ENCODE measurements around the gene ARPC1B.
"Not testable (repeated sequence)": the region's sequence is repeated elsewhere in the genome, so short reads cannot be mapped to it uniquely, and the experiment has no call there.

The ARPC1B gene

GRCh38 chr7:99350641-99351040 lies 23.9 kb upstream of the ARPC1B start:
- not testable (repeated sequence) for H3K4me1 ChIP-seq (ENCODE audit: control insufficient read depth in 2 of 2, insufficient read depth in 2 of 2, low read length in 2 of 2); H3K27me3 ChIP-seq (ENCODE audit: control insufficient read depth in 2 of 2, insufficient read depth in 2 of 2, low read length in 2 of 2); H3K27ac ChIP-seq (ENCODE audit: low read depth in 2 of 2, low read length in 2 of 2); H3K4me3 ChIP-seq (ENCODE audit: low read length in 2 of 2); H3K9me3 ChIP-seq (ENCODE audit: control insufficient read depth in 2 of 2, low read length in 2 of 2); H3K9ac ChIP-seq (ENCODE audit: low read depth in 1 of 2, low read length in 2 of 2)
- H3K36me3 ChIP-seq (ENCODE audit: control insufficient read depth in 2 of 2, insufficient read depth in 2 of 2, low read length in 2 of 2) = peaks cover 29 to 52% of the 10 kb centered on the region in 2 donors

GRCh38 chr7:99352247-99352646 lies 22.3 kb upstream of the ARPC1B start:
- Histone ChIP-seq H3K27me3 (ENCODE audit: control insufficient read depth in 2 of 2, insufficient read depth in 2 of 2, low read length in 2 of 2) (no peaks in the 10 kb centered on the region), H3K9me3 (ENCODE audit: control insufficient read depth in 2 of 2, low read length in 2 of 2) (no peaks in the 10 kb centered on the region), H3K36me3 (ENCODE audit: control insufficient read depth in 2 of 2, insufficient read depth in 2 of 2, low read length in 2 of 2) (peaks cover 37 to 51% of the 10 kb centered on the region in 2 donors), H3K4me3 (ENCODE audit: low read length in 2 of 2) (no peak overlapping the region), H3K9ac (ENCODE audit: low read depth in 1 of 2, low read length in 2 of 2) (no peak overlapping the region), H3K27ac (ENCODE audit: low read depth in 2 of 2, low read length in 2 of 2) (no peak overlapping the region), H3K4me1 (ENCODE audit: control insufficient read depth in 2 of 2, insufficient read depth in 2 of 2, low read length in 2 of 2) (no peaks in the 10 kb centered on the region)

- H3K4me1 ChIP-seq (ENCODE audit: control insufficient read depth in 2 of 2, insufficient read depth in 2 of 2, low read length in 2 of 2) = no peaks in the 10 kb centered on the region
- no peak overlapping the region for H3K27ac ChIP-seq (ENCODE audit: low read depth in 2 of 2, low read length in 2 of 2)
- H3K36me3 ChIP-seq (ENCODE audit: control insufficient read depth in 2 of 2, insufficient read depth in 2 of 2, low read length in 2 of 2) = peaks cover 48 to 56% of the 10 kb centered on the region in 2 donors
- no peak overlapping the region for H3K9ac ChIP-seq (ENCODE audit: low read depth in 1 of 2, low read length in 2 of 2)
- no peaks in the 10 kb centered on the region for H3K9me3 ChIP-seq (ENCODE audit: control insufficient read depth in 2 of 2, low read length in 2 of 2)
- H3K4me3 ChIP-seq (ENCODE audit: low read length in 2 of 2) = no peak overlapping the region
- H3K27me3 ChIP-seq (ENCODE audit: control insufficient read depth in 2 of 2, insufficient read depth in 2 of 2, low read length in 2 of 2) = no peaks in the 10 kb centered on the region
These were observed 19.4 kb upstream of the ARPC1B start for GRCh38 chr7:99355098-99355497.

- no peak overlapping the region for H3K27ac ChIP-seq (ENCODE audit: low read depth in 2 of 2, low read length in 2 of 2)
- H3K9ac ChIP-seq (ENCODE audit: low read depth in 1 of 2, low read length in 2 of 2) = no peak overlapping the region
- no peaks in the 10 kb centered on the region for H3K9me3 ChIP-seq (ENCODE audit: control insufficient read depth in 2 of 2, low read length in 2 of 2)
- H3K4me3 ChIP-seq (ENCODE audit: low read length in 2 of 2) = no peak overlapping the region
- H3K27me3 ChIP-seq (ENCODE audit: control insufficient read depth in 2 of 2, insufficient read depth in 2 of 2, low read length in 2 of 2) = no peaks in the 10 kb centered on the region
- H3K4me1 ChIP-seq (ENCODE audit: control insufficient read depth in 2 of 2, insufficient read depth in 2 of 2, low read length in 2 of 2) = no peaks in the 10 kb centered on the region
- peaks cover 44 to 54% of the 10 kb centered on the region in 2 donors for H3K36me3 ChIP-seq (ENCODE audit: control insufficient read depth in 2 of 2, insufficient read depth in 2 of 2, low read length in 2 of 2)
These were observed 16.6 kb upstream of the ARPC1B start for GRCh38 chr7:99357701-99358490.

- not testable (repeated sequence) for H3K9ac ChIP-seq (ENCODE audit: low read depth in 1 of 2, low read length in 2 of 2); H3K9me3 ChIP-seq (ENCODE audit: control insufficient read depth in 2 of 2, low read length in 2 of 2)
These were observed 16.0 kb upstream of the ARPC1B start for GRCh38 chr7:99358521-99358920.

GRCh38 chr7:99359465-99360154 lies 14.9 kb upstream of the ARPC1B start:
- Histone ChIP-seq H3K4me1 (ENCODE audit: control insufficient read depth in 2 of 2, insufficient read depth in 2 of 2, low read length in 2 of 2) (no peaks in the 10 kb centered on the region), H3K27ac (ENCODE audit: low read depth in 2 of 2, low read length in 2 of 2) (no peak overlapping the region), H3K4me3 (ENCODE audit: low read length in 2 of 2) (no peak overlapping the region), H3K27me3 (ENCODE audit: control insufficient read depth in 2 of 2, insufficient read depth in 2 of 2, low read length in 2 of 2) (no peaks in the 10 kb centered on the region), H3K9ac (ENCODE audit: low read depth in 1 of 2, low read length in 2 of 2) (no peak overlapping the region), H3K36me3 (ENCODE audit: control insufficient read depth in 2 of 2, insufficient read depth in 2 of 2, low read length in 2 of 2) (peaks cover 59 to 60% of the 10 kb centered on the region in 2 donors), H3K9me3 (ENCODE audit: control insufficient read depth in 2 of 2, low read length in 2 of 2) (no peaks in the 10 kb centered on the region)

More at GRCh38 chr7:99358521-99358920, 16.0 kb upstream of the ARPC1B start:
- H3K27me3 ChIP-seq (ENCODE audit: control insufficient read depth in 2 of 2, insufficient read depth in 2 of 2, low read length in 2 of 2); H3K4me3 ChIP-seq (ENCODE audit: low read length in 2 of 2); H3K27ac ChIP-seq (ENCODE audit: low read depth in 2 of 2, low read length in 2 of 2); H3K4me1 ChIP-seq (ENCODE audit: control insufficient read depth in 2 of 2, insufficient read depth in 2 of 2, low read length in 2 of 2): not testable (repeated sequence)
- H3K36me3 ChIP-seq (ENCODE audit: control insufficient read depth in 2 of 2, insufficient read depth in 2 of 2, low read length in 2 of 2) = peaks cover 50 to 60% of the 10 kb centered on the region in 2 donors

GRCh38 chr7:99362801-99363200 lies 11.7 kb upstream of the ARPC1B start:
- no peak overlapping the region for H3K27ac ChIP-seq (ENCODE audit: low read depth in 2 of 2, low read length in 2 of 2)

GRCh38 chr7:99363286-99363685 lies 11.2 kb upstream of the ARPC1B start:
- Histone ChIP-seq H3K9ac (ENCODE audit: low read depth in 1 of 2, low read length in 2 of 2) (no peak overlapping the region), H3K27ac (ENCODE audit: low read depth in 2 of 2, low read length in 2 of 2) (no peak overlapping the region), H3K27me3 (ENCODE audit: control insufficient read depth in 2 of 2, insufficient read depth in 2 of 2, low read length in 2 of 2) (no peaks in the 10 kb centered on the region), H3K36me3 (ENCODE audit: control insufficient read depth in 2 of 2, insufficient read depth in 2 of 2, low read length in 2 of 2) (peaks cover 58 to 61% of the 10 kb centered on the region in 2 donors), H3K9me3 (ENCODE audit: control insufficient read depth in 2 of 2, low read length in 2 of 2) (no peaks in the 10 kb centered on the region), H3K4me3 (ENCODE audit: low read length in 2 of 2) (no peak overlapping the region), H3K4me1 (ENCODE audit: control insufficient read depth in 2 of 2, insufficient read depth in 2 of 2, low read length in 2 of 2) (no peaks in the 10 kb centered on the region)

More at GRCh38 chr7:99362801-99363200, 11.7 kb upstream of the ARPC1B start:
- Histone ChIP-seq H3K9ac (ENCODE audit: low read depth in 1 of 2, low read length in 2 of 2) (no peak overlapping the region), H3K36me3 (ENCODE audit: control insufficient read depth in 2 of 2, insufficient read depth in 2 of 2, low read length in 2 of 2) (peaks cover 63 to 66% of the 10 kb centered on the region in 2 donors), H3K4me1 (ENCODE audit: control insufficient read depth in 2 of 2, insufficient read depth in 2 of 2, low read length in 2 of 2) (no peaks in the 10 kb centered on the region), H3K9me3 (ENCODE audit: control insufficient read depth in 2 of 2, low read length in 2 of 2) (no peaks in the 10 kb centered on the region), H3K4me3 (ENCODE audit: low read length in 2 of 2) (no peak overlapping the region), H3K27me3 (ENCODE audit: control insufficient read depth in 2 of 2, insufficient read depth in 2 of 2, low read length in 2 of 2) (no peaks in the 10 kb centered on the region)

GRCh38 chr7:99365318-99366141 lies 9.0 kb upstream of the ARPC1B start:
- Histone ChIP-seq H3K27ac (ENCODE audit: low read depth in 2 of 2, low read length in 2 of 2) (peak overlapping the region in 1 of 2 donors; percentile 55), H3K4me1 (ENCODE audit: control insufficient read depth in 2 of 2, insufficient read depth in 2 of 2, low read length in 2 of 2) (no peaks in the 10 kb centered on the region), H3K36me3 (ENCODE audit: control insufficient read depth in 2 of 2, insufficient read depth in 2 of 2, low read length in 2 of 2) (peaks cover 45 to 51% of the 10 kb centered on the region in 2 donors), H3K4me3 (ENCODE audit: low read length in 2 of 2) (no peak overlapping the region), H3K27me3 (ENCODE audit: control insufficient read depth in 2 of 2, insufficient read depth in 2 of 2, low read length in 2 of 2) (no peaks in the 10 kb centered on the region), H3K9me3 (ENCODE audit: control insufficient read depth in 2 of 2, low read length in 2 of 2) (no peaks in the 10 kb centered on the region), H3K9ac (ENCODE audit: low read depth in 1 of 2, low read length in 2 of 2) (peak overlapping the region in 1 of 2 donors; percentile 40)

- Histone ChIP-seq H3K36me3 (ENCODE audit: control insufficient read depth in 2 of 2, insufficient read depth in 2 of 2, low read length in 2 of 2) (peaks cover 38 to 42% of the 10 kb centered on the region in 2 donors), H3K4me3 (ENCODE audit: low read length in 2 of 2) (no peak overlapping the region), H3K27ac (ENCODE audit: low read depth in 2 of 2, low read length in 2 of 2) (no peak overlapping the region)
These were observed 7.9 kb upstream of the ARPC1B start for GRCh38 chr7:99366646-99367045.

More at GRCh38 chr7:99366646-99367045, 7.9 kb upstream of the ARPC1B start:
- no peaks in the 10 kb centered on the region for H3K27me3 ChIP-seq (ENCODE audit: control insufficient read depth in 2 of 2, insufficient read depth in 2 of 2, low read length in 2 of 2)
- H3K9me3 ChIP-seq (ENCODE audit: control insufficient read depth in 2 of 2, low read length in 2 of 2) = no peaks in the 10 kb centered on the region
- H3K4me1 ChIP-seq (ENCODE audit: control insufficient read depth in 2 of 2, insufficient read depth in 2 of 2, low read length in 2 of 2) = no peaks in the 10 kb centered on the region
- no peak overlapping the region for H3K9ac ChIP-seq (ENCODE audit: low read depth in 1 of 2, low read length in 2 of 2)
